SK-N-SH (cell line): ENCODE measurements around the gene KRT84. TPM values are rescaled to one million over a fixed set of nuclear protein-coding genes. Genes with fewer than 3 reads are reported as not detected.

Experiments
- CTCF ChIA-PET: fragments of 300-600, 350-600 bp; formaldehyde crosslinking; extraction: SDS; loops from one replicate; lab custom pipeline; 2021; lab: Yijun Ruan, JAX
- POLR2A ChIA-PET: fragments of 350-600 bp; sonication (Branson Sonifier 250); formaldehyde crosslinking; extraction: SDS; loops from one replicate; lab custom pipeline; 2020; ENCODE audit warnings: antibody characterized with exemption, inconsistent platforms; lab: Yijun Ruan, JAX
- DNase-seq: peaks from one replicate; pipeline ENCODE4 v3.0.0; 2012
- H2AFZ ChIP-seq: fragments of 200-600 bp; sonication (generic); 2 replicates; pipeline ENCODE4 v1.8.1; 2016; ENCODE audit warnings: antibody characterized with exemption, mild to moderate bottlenecking, low read depth
- H3F3A ChIP-seq: fragments of 200-600 bp; sonication (generic); replicated peaks from 2 replicates; pipeline ENCODE3; 2016; ENCODE audit warnings: antibody characterized with exemption, mild to moderate bottlenecking; ENCODE audit not compliant: insufficient read depth
- H3K27ac ChIP-seq, 2 experiments: fragments of 200-500 bp in 1 of 2; fragments of 200-600 bp in 1 of 2; sonication (Bioruptor generic) in 1 of 2; sonication (generic), shearing (Covaris generic) in 1 of 2; 2 replicates each; pipeline versions ENCODE4 v1.5.1 to v1.6.1; 2014 to 2016; ENCODE audit warnings: low read depth in 2 of 2, inconsistent platforms in 1 of 2, low read length in 1 of 2, mild to moderate bottlenecking in 1 of 2, mixed read lengths in 1 of 2
- H3K27me3 ChIP-seq: fragments of 200-600 bp; sonication (generic), shearing (Covaris generic); 2 replicates; pipeline ENCODE4 v1.6.1; 2016; ENCODE audit warnings: mixed run types; ENCODE audit not compliant: insufficient read depth
- H3K36me3 ChIP-seq, 2 experiments: fragments of 200-500 bp in 1 of 2; fragments of 200-600 bp in 1 of 2; sonication (Bioruptor generic) in 1 of 2; sonication (generic) in 1 of 2; replicated peaks in 1 of 2; 2 replicates each; pipeline versions ENCODE3 to v1.5.1; 2014 to 2016; ENCODE audit warnings: low read length in 1 of 2, mild to moderate bottlenecking in 1 of 2; ENCODE audit not compliant: insufficient read depth in 2 of 2, control insufficient read depth in 1 of 2
- H3K4me1 ChIP-seq, 2 experiments: fragments of 200-500 bp in 1 of 2; fragments of 200-600 bp in 1 of 2; sonication (Bioruptor generic) in 1 of 2; sonication (generic), shearing (Covaris generic) in 1 of 2; 2 replicates each; pipeline versions ENCODE4 v1.5.1 to v1.6.1; 2014 to 2016; ENCODE audit warnings: low read depth in 1 of 2, low read length in 1 of 2, mixed run types in 1 of 2; ENCODE audit not compliant: insufficient read depth in 2 of 2, control insufficient read depth in 1 of 2
- H3K4me2 ChIP-seq: fragments of 200-600 bp; sonication (generic), shearing (Covaris generic); 2 replicates; pipeline ENCODE4 v1.6.1; 2017; ENCODE audit warnings: mixed run types
- H3K4me3 ChIP-seq, 2 experiments: fragments of 200-500 bp in 1 of 2; fragments of 200-600 bp in 1 of 2; sonication (Bioruptor generic) in 1 of 2; sonication (generic), shearing (Covaris generic) in 1 of 2; 2 replicates each; pipeline versions ENCODE4 v1.5.1 to v1.8.1; 2014 to 2016; ENCODE audit warnings: low read depth in 2 of 2, inconsistent platforms in 1 of 2, low read length in 1 of 2, mild to moderate bottlenecking in 1 of 2, mixed read lengths in 1 of 2, moderate library complexity in 1 of 2
- H3K79me2 ChIP-seq: fragments of 200-600 bp; sonication (generic); 2 replicates; pipeline ENCODE4 v1.8.1; 2017; ENCODE audit warnings: mild to moderate bottlenecking; ENCODE audit not compliant: insufficient read depth
- H3K9ac ChIP-seq: fragments of 200-600 bp; sonication (generic); 2 replicates; pipeline ENCODE4 v1.6.1; 2017; ENCODE audit warnings: mixed run types
- H3K9me2 ChIP-seq: fragments of 200-600 bp; sonication (generic); 2 replicates; pipeline ENCODE4 v1.6.1; 2017; ENCODE audit warnings: mixed run types
- H3K9me3 ChIP-seq: fragments of 200-600 bp; sonication (generic); 2 replicates; pipeline ENCODE4 v1.6.1; 2017; ENCODE audit warnings: mixed run types, mild to moderate bottlenecking, moderate library complexity
- H4K20me1 ChIP-seq: fragments of 200-600 bp; sonication (generic); 2 replicates; pipeline ENCODE4 v1.6.1; 2017; ENCODE audit warnings: mild to moderate bottlenecking, mixed run types; ENCODE audit not compliant: insufficient read depth
- ELF1 ChIP-seq: IDR thresholded peaks from 2 replicates; pipeline ENCODE4 v1.4.0; 2012
- EP300 ChIP-seq, 2 experiments: IDR thresholded peaks; 2 replicates each; pipeline versions ENCODE4 v1.4.0 to v1.6.1; 2012; ENCODE audit warnings: borderline replicate concordance in 1 of 2, low read depth in 1 of 2, low read length in 1 of 2
- EZH2phosphoT487 ChIP-seq: fragments of 200-600 bp; sonication (generic); IDR thresholded peaks from 2 replicates; pipeline ENCODE4 v1.6.1; 2017; ENCODE audit warnings: low read depth, mixed run types, mild to moderate bottlenecking, antibody characterized with exemption, moderate library complexity, borderline replicate concordance
- FOSL2 ChIP-seq: IDR thresholded peaks from 2 replicates; pipeline ENCODE4 v1.4.0; 2012; ENCODE audit warnings: low read depth, mild to moderate bottlenecking, moderate library complexity, borderline replicate concordance
- FOXM1 ChIP-seq: IDR thresholded peaks from 2 replicates; pipeline ENCODE4 v1.4.0; 2012; ENCODE audit warnings: low read depth, mild to moderate bottlenecking
- GABPA ChIP-seq: IDR thresholded peaks from 2 replicates; pipeline ENCODE4 v1.4.0; 2012; ENCODE audit warnings: low read depth, mild to moderate bottlenecking
- GATA2 ChIP-seq: sonication (generic); formaldehyde crosslinking; IDR thresholded peaks from 2 replicates; pipeline ENCODE4 v1.5.0; 2020; ENCODE audit warnings: mild to moderate bottlenecking, missing genetic modification reagents
- IRF3 ChIP-seq: fragments of 150-350 bp; IDR thresholded peaks from 2 replicates; pipeline ENCODE4 v1.6.1; 2016; ENCODE audit warnings: mild to moderate bottlenecking, low read depth, low read length
- JUND ChIP-seq: IDR thresholded peaks from 2 replicates; pipeline ENCODE4 v1.4.0; 2012
- MEF2A ChIP-seq: IDR thresholded peaks from 2 replicates; pipeline ENCODE4 v1.4.0; 2012; ENCODE audit warnings: low read depth, borderline replicate concordance
- MXI1 ChIP-seq: IDR thresholded peaks from 2 replicates; pipeline ENCODE4 v1.6.1; 2012; ENCODE audit warnings: mild to moderate bottlenecking, low read depth, low read length, improper control_type of control experiment
- PBX3 ChIP-seq: IDR thresholded peaks from 2 replicates; pipeline ENCODE4; 2012
- RCOR1 ChIP-seq: fragments of 150-350 bp; IDR thresholded peaks from 2 replicates; pipeline ENCODE4 v1.6.1; 2017; ENCODE audit warnings: antibody characterized with exemption, low read length
- RXRA ChIP-seq: IDR thresholded peaks from 2 replicates; pipeline ENCODE4 v1.4.0; 2012; ENCODE audit warnings: low read depth, mild to moderate bottlenecking, borderline replicate concordance
- SMC3 ChIP-seq: IDR thresholded peaks from 2 replicates; pipeline ENCODE4 v1.6.1; 2012; ENCODE audit warnings: low read depth, low read length, improper control_type of control experiment
- TCF12 ChIP-seq: IDR thresholded peaks from 2 replicates; pipeline ENCODE4 v1.4.0; 2012
- TEAD4 ChIP-seq: IDR thresholded peaks from 2 replicates; pipeline ENCODE4 v1.4.0; 2012; ENCODE audit warnings: mild to moderate bottlenecking, borderline replicate concordance; ENCODE audit not compliant: insufficient read depth
- YY1 ChIP-seq: IDR thresholded peaks from 2 replicates; pipeline ENCODE4 v1.4.0; 2012; ENCODE audit warnings: low read depth, mild to moderate bottlenecking
- ZBTB33 ChIP-seq: IDR thresholded peaks from 2 replicates; pipeline ENCODE4 v1.4.0; 2012; ENCODE audit warnings: low read depth, borderline replicate concordance
- WGBS: methylation state at CpG from one replicate; pipeline ENCODE4 v1.1.6; 2017; ENCODE audit warnings: low lambda C conversion rate; 5-methylcytosine and 5-hydroxymethylcytosine counted together
- polyA plus RNA-seq, 3 experiments: library from polyadenylated mRNA; depleted of rRNA; stranded (reverse); fragments of >200 nt; gene quantifications; 2 replicates each; pipeline ENCODE4 v1.2.3, GENCODE V29; 2012

Gene KRT84
- polyA plus RNA-seq, 1 of the 3 experiments (the other 2 are of a cell fraction) = not detected

DNA sequence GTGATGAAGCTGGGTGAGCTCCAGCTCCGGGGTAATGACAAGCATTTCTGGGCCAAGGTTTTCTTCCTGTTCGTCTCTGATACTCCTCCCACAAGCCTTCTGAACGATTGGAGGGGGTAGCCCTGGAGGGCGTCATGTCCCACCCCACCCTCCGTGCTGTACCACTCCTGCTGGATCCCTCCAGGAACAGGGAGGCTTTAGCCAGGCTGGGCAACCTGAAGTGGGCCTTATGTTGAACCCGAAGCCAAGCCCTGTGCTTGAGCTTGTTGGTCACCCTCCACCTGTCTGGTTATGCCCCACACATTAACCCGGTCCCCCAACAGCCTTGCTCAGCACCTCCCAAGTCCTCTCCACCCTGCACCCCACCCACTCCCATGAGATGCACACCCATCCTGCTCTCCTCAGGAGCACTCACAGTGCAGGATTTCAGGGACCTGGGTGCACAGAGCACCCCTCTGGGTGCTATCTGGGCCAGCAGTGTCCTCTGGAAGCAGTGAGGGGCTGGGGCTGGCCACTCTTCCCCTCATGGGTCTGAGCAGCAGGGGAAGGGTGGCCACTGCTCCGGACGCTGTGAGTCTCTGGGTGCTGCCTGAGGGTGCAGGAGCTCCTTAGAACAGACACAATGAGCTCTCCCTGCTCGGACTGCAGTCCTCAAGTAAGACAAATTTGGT, 57.5 kb downstream of the KRT84 start:
- Histone ChIP-seq H3K36me3 (no peaks in the 10 kb centered on the region), H3K79me2 (no peaks in the 10 kb centered on the region), H3F3A (no peaks in the 10 kb centered on the region), H4K20me1 (no peaks in the 10 kb centered on the region), H3K4me2 (no peak overlapping the region), H3K4me1 (peaks cover 0 to 6% of the 10 kb centered on the region in 2 experiments; a peak in 1 of 4 replicates), H3K9me2 (no peaks in the 10 kb centered on the region), H3K27ac (no peak overlapping the region), H3K9ac (no peak overlapping the region), H2AFZ (no peak overlapping the region), H3K4me3 (no peak overlapping the region), H3K9me3 (no peaks in the 10 kb centered on the region), H3K27me3 (no peaks in the 10 kb centered on the region; the same call in 1 of the 2 replicates)
- ChIA-PET POLR2A (interaction anchor here (1.3 kb wide), 1 partner anchor 128 kb away, joined by 4 read pairs; no protein-coding TSS in a partner anchor), CTCF (interaction anchor here (0.6 to 12.6 kb wide), 63 partner anchors 9 to 654 kb away, joined by 3 to 218 read pairs (median 5); partner anchors contain the start of gene KRT80)
- no peak for DNase-seq
- no peak for TF ChIP-seq ELF1
- TF ChIP-seq PBX3 = no peak
- no peak for TF ChIP-seq TEAD4
- TF ChIP-seq TCF12 = no peak
- no peak for TF ChIP-seq JUND
- TF ChIP-seq GATA2 (CRISPR knock-in tag) = no peak
- no peak for TF ChIP-seq ZBTB33
- TF ChIP-seq GABPA = no peak
- no peak for TF ChIP-seq YY1
- TF ChIP-seq RCOR1 = no peak
- no peak for TF ChIP-seq MEF2A
- no peak for TF ChIP-seq RXRA
- no peak for TF ChIP-seq SMC3
- TF ChIP-seq EP300 (IDR thresholded peaks at IDR 0.05; ENCODE audit: borderline replicate concordance in 1 of 2, low read depth in 1 of 2, low read length in 1 of 2) = no peak
- no peak for TF ChIP-seq IRF3
- TF ChIP-seq EZH2phosphoT487 = no peak
- no peak for TF ChIP-seq FOSL2
- TF ChIP-seq FOXM1 = no peak
- TF ChIP-seq MXI1 = no peak
- 59% methylated on average over 10 of the region's 10 CpGs for WGBS

Other genes with a start within 250 kb of the KRT84 start
- gene KRT80, start 193.6 kb downstream of the KRT84 start, polyA plus RNA-seq (2012; rRNA removed) = 14.9 and 17.4 TPM in 2 replicates
- 3.2 and 5.4 TPM in 2 replicates for gene KRT7, start 152.4 kb downstream of the KRT84 start, polyA plus RNA-seq (2012; rRNA removed)
- 0.34 and 0.56 TPM in 2 replicates for gene KRT86, start 111.0 kb downstream of the KRT84 start, polyA plus RNA-seq (2012; rRNA removed)
- 0.80 and 1.9 TPM in 2 replicates for gene KRT81, start 94.1 kb downstream of the KRT84 start, polyA plus RNA-seq (2012; rRNA removed)
- 0.03 TPM in 1 of 2 replicates, not detected in the other for gene KRT83, start 64.3 kb downstream of the KRT84 start, polyA plus RNA-seq (2012; rRNA removed)
- gene KRT85, start 18.2 kb downstream of the KRT84 start, polyA plus RNA-seq (2012; rRNA removed) = not detected in 2 replicates
- gene KRT82, start 20.7 kb upstream of the KRT84 start, polyA plus RNA-seq (2012; rRNA removed) = not detected in 2 replicates
- not detected in 2 replicates for gene KRT75, start 48.7 kb upstream of the KRT84 start, polyA plus RNA-seq (2012; rRNA removed)
- not detected in 2 replicates for gene KRT6B, start 66.5 kb upstream of the KRT84 start, polyA plus RNA-seq (2012; rRNA removed)
- not detected in 2 replicates for gene KRT6C, start 88.2 kb upstream of the KRT84 start, polyA plus RNA-seq (2012; rRNA removed)
- not detected in 2 replicates for gene KRT6A, start 107.6 kb upstream of the KRT84 start, polyA plus RNA-seq (2012; rRNA removed)
- gene KRT5, start 134.7 kb upstream of the KRT84 start, polyA plus RNA-seq (2012; rRNA removed) = not detected in 2 replicates
- not detected in 2 replicates for gene KRT71, start 167.5 kb upstream of the KRT84 start, polyA plus RNA-seq (2012; rRNA removed)
- not detected in 2 replicates for gene KRT74, start 188.2 kb upstream of the KRT84 start, polyA plus RNA-seq (2012; rRNA removed)
- gene KRT72, start 215.8 kb upstream of the KRT84 start, polyA plus RNA-seq (2012; rRNA removed) = not detected in 2 replicates
- not detected in 2 replicates for gene KRT73, start 232.9 kb upstream of the KRT84 start, polyA plus RNA-seq (2012; rRNA removed)